Stromal cell of bone marrow (primary cell): ENCODE results near the gene PDE10A.

Source experiments
- DNase-seq: peaks from one replicate; pipeline ENCODE4 v3.0.0-alpha.2; 2012; ENCODE audit warnings: low read depth

The PDE10A gene

GRCh38 chr6:165662749-165663376 lies at the start of gene PDE10A:
PDE10A (minus strand) TSS chr6:165663241; CDS start chr6:165662811, 430 bp downstream.
- no peak for DNase-seq

GRCh38 chr6:165708985-165709576 lies 46.0 kb upstream of the PDE10A start:
- no peak for DNase-seq

GRCh38 chr6:165707067-165707853 lies 44.2 kb upstream of the PDE10A start:
- DNase-seq: no peak

GRCh38 chr6:165705941-165706340 lies 42.9 kb upstream of the PDE10A start:
- DNase-seq: no peak

GRCh38 chr6:165704045-165704748 lies 41.2 kb upstream of the PDE10A start:
- DNase-seq: no peak

- DNase-seq: no peak
Observed at GRCh38 chr6:165702669-165703068, 39.6 kb upstream of the PDE10A start.

- no peak for DNase-seq
Observed at GRCh38 chr6:165701564-165702354, 38.7 kb upstream of the PDE10A start.

GRCh38 chr6:165701005-165701404 lies 38.0 kb upstream of the PDE10A start:
- DNase-seq: no peak

- DNase-seq: no peak
Observed at GRCh38 chr6:165698868-165699267, 35.8 kb upstream of the PDE10A start.

GRCh38 chr6:165697171-165697570 lies 34.1 kb upstream of the PDE10A start:
- no peak for DNase-seq

- no peak for DNase-seq
Observed at GRCh38 chr6:165695722-165696515, 32.9 kb upstream of the PDE10A start.

GRCh38 chr6:165694296-165694695 lies 31.3 kb upstream of the PDE10A start:
- no peak for DNase-seq

- DNase-seq: no peak
Observed at GRCh38 chr6:165692106-165692653, 29.1 kb upstream of the PDE10A start.

- DNase-seq: no peak
Observed at GRCh38 chr6:165689699-165690098, 26.7 kb upstream of the PDE10A start.

GRCh38 chr6:165686596-165687365 lies 23.7 kb upstream of the PDE10A start:
- DNase-seq: no peak

GRCh38 chr6:165685302-165685701 lies 22.3 kb upstream of the PDE10A start:
- DNase-seq: no peak

- DNase-seq: no peak
Observed at GRCh38 chr6:165684333-165684732, 21.3 kb upstream of the PDE10A start.

- DNase-seq: no peak
Observed at GRCh38 chr6:165680975-165681374, 17.9 kb upstream of the PDE10A start.

GRCh38 chr6:165679326-165679725 lies 16.3 kb upstream of the PDE10A start:
- DNase-seq: no peak

- DNase-seq: no peak
Observed at GRCh38 chr6:165678904-165679303, 15.9 kb upstream of the PDE10A start.
